Tibial nerve (tissue), 4 donors: ENCODE results near the gene GUCA1C. TPM values are rescaled to one million over a fixed set of nuclear protein-coding genes. Genes with fewer than 3 reads are reported as not detected.

Experiments used
- DNase-seq, 2 donors: peaks; one replicate each; pipeline ENCODE4 v3.0.0-alpha.2; 2019; ENCODE audit warnings: low spot score in 2 of 2
- H3K27ac ChIP-seq, 4 donors: fragments of 200-600 bp; sonication (generic) in 3 of 4; one replicate each; pipeline ENCODE4 v1.5.1; 2017 to 2019; ENCODE audit warnings: mild to moderate bottlenecking in 1 of 4
- H3K27me3 ChIP-seq, 2 donors: fragments of 200-600 bp; sonication (generic) in 1 of 2; one replicate each; pipeline versions ENCODE4 v1.5.1 to v1.6.0; 2017 to 2019
- H3K36me3 ChIP-seq, 3 donors: fragments of 200-600 bp; sonication (generic); one replicate each; pipeline ENCODE4 v1.5.1; 2018 to 2019
- H3K4me1 ChIP-seq, 4 donors: fragments of 200-600 bp; sonication (generic) in 3 of 4; one replicate each; pipeline ENCODE4 v1.5.1; 2017 to 2019
- H3K4me3 ChIP-seq, 4 donors: fragments of 200-600 bp; sonication (generic) in 3 of 4; one replicate each; pipeline ENCODE4 v1.5.1; 2017 to 2019; ENCODE audit warnings: mild to moderate bottlenecking in 1 of 4, moderate library complexity in 1 of 4
- H3K9me3 ChIP-seq, 4 donors: fragments of 200-600 bp; sonication (generic) in 3 of 4; one replicate each; pipeline ENCODE4 v1.5.1; 2017 to 2019
- CTCF ChIP-seq, 5 experiments: fragments of 200-600 bp in 3 of 5; fragments of 450-650 bp in 2 of 5; sonication (generic) in 3 of 5; IDR thresholded peaks; one replicate each; pipeline ENCODE4 v1.5.1; 2016 to 2019; ENCODE audit warnings: antibody characterized with exemption in 5 of 5, mild to moderate bottlenecking in 3 of 5, moderate library complexity in 2 of 5
- EP300 ChIP-seq, 2 donors: sonication (generic); formaldehyde crosslinking; IDR thresholded peaks; one replicate each; pipeline ENCODE4 v1.6.1; 2017; ENCODE audit warnings: antibody characterized with exemption in 2 of 2, mild to moderate bottlenecking in 1 of 2
- POLR2A ChIP-seq, 2 donors: fragments of 450-650 bp; IDR thresholded peaks; one replicate each; pipeline ENCODE4 v1.6.1; 2017; ENCODE audit warnings: antibody characterized with exemption in 2 of 2, mild to moderate bottlenecking in 2 of 2, moderate library complexity in 2 of 2
- WGBS, 2 donors: methylation state at CpG; one replicate each; pipeline ENCODE4 v1.1.5; 2018; 5-methylcytosine and 5-hydroxymethylcytosine counted together
- total RNA-seq, 4 donors: library from RNA; depleted of rRNA; stranded (reverse); fragments of >200 nt; gene quantifications; one replicate each; pipeline ENCODE4 v1.1.0, GENCODE V29; 2016

Gene GUCA1C
- not detected for total RNA-seq

DNA sequence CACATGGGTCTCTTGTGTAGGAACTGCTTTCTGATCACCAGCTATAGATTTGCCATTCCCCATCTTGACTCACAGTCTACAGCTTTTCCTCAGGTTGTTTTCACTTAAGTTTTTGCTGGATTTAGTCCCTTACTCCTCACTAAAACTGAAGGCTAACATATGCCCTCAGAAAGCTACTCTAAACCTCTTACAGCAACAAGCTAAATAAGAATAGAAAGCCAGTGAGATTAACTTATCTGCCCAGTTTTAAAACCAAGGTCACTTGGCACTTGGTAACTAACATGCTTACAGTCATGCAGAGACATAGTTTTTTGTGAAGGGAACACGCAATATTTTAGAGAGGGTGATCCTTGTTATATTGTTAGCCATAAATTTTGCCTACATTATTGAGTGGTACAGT is at the start of gene GUCA1C:
Gene GUCA1C (minus strand): TSS at position 180 of the 400 bp plus-strand sequence. CDS start 117 bp downstream, at position 63.
- TF ChIP-seq EP300 (IDR thresholded peaks at IDR 0.05): no peak
- TF ChIP-seq POLR2A (IDR thresholded peaks at IDR 0.05): no peak
- no peak for TF ChIP-seq CTCF (IDR thresholded peaks at IDR 0.05)
- Histone ChIP-seq H3K36me3 (no peaks in the 10 kb centered on the region), H3K9me3 (no peaks in the 10 kb centered on the region), H3K27me3 (no peaks in the 10 kb centered on the region), H3K4me1 (no peaks in the 10 kb centered on the region), H3K27ac (no peak within 1 kb of the TSS), H3K4me3 (no peak within 1 kb of the TSS)
- no peak for DNase-seq
- WGBS, 2 donors: 87 to 92% methylated on average over 1 of the region's 1 CpG

DNA sequence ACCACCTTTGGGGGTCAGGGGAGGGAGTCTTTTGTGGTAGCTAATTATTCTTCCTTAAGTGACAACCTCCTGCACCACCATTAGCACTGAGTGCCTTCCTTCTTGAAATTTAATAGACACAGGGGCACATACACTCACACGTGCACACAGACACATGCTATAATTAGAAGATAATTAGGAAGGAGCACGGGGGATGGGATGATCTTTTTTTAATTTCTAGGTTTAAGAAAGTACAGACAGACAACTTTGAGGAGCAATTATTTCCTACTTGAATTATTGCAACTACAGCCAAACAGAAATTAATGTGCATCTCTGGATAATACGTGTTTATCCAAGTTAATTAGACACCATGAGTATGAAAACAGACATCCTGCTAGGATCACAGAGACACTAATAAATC is 44.8 kb upstream of the GUCA1C start:
- H3K4me1 ChIP-seq: no peaks in the 10 kb centered on the region
- 35 to 40% methylated on average over 3 of the region's 3 CpGs for WGBS, 2 donors
- H3K4me3 ChIP-seq: no peak overlapping the region
- H3K9me3 ChIP-seq: no peaks in the 10 kb centered on the region
- no peak overlapping the region for H3K27ac ChIP-seq
- H3K27me3 ChIP-seq: no peaks in the 10 kb centered on the region
- no peak for DNase-seq
- TF ChIP-seq CTCF (IDR thresholded peaks at IDR 0.05) (no peak), POLR2A (IDR thresholded peaks at IDR 0.05) (no peak), EP300 (IDR thresholded peaks at IDR 0.05) (no peak)
- H3K36me3 ChIP-seq: no peaks in the 10 kb centered on the region

DNA sequence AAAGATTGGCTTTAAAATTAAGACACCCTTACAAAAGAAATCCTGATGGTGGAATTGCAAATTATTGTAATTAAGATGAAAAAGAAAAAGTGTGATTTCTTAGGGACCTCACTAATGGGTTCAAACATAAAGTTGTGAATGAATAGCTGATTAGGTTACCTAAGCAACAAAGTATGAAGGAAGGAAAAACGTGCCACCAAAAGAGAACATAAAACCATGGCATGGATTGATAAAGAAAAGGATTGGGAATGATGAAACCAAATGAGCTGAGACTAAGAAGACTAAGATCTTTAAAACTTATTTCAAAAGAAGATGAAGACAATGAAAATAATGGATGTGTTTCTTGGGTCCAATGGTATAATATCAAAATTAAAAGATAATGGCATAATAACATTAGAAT is 32.2 kb upstream of the GUCA1C start:
- Histone ChIP-seq H3K36me3 (no peaks in the 10 kb centered on the region), H3K27me3 (no peaks in the 10 kb centered on the region), H3K4me1 (no peaks in the 10 kb centered on the region), H3K27ac (no peak overlapping the region), H3K4me3 (no peak overlapping the region), H3K9me3 (no peaks in the 10 kb centered on the region)
- WGBS, 2 donors: 0% methylated on average over 1 of the region's 1 CpG
- TF ChIP-seq CTCF (IDR thresholded peaks at IDR 0.05) (no peak), EP300 (IDR thresholded peaks at IDR 0.05) (no peak), POLR2A (IDR thresholded peaks at IDR 0.05) (no peak)
- no peak for DNase-seq

DNA sequence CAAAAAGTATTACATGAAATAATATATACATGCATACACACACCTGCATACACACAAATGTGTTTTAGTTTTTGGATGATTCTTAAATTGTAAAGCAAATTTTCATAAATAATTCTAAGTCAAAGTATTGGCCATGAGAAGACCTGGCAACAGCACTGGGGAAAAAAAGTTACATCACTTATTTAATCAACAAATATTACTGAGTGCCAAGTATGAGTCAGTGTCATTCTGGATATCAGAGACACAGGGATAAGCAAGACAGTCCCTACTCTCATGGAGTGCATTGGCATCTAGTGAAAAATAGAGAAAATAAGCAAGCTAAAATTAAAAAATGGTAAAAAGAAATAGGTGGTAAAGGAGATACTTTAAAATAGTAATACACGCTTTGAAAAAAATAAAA is 29.4 kb upstream of the GUCA1C start:
- 95 to 100% methylated on average over 1 of the region's 1 CpG for WGBS, 2 donors
- Histone ChIP-seq H3K4me3 (no peak overlapping the region), H3K27ac (no peak overlapping the region), H3K27me3 (no peaks in the 10 kb centered on the region), H3K36me3 (no peaks in the 10 kb centered on the region), H3K9me3 (no peaks in the 10 kb centered on the region), H3K4me1 (no peaks in the 10 kb centered on the region)
- no peak for DNase-seq
- TF ChIP-seq CTCF (IDR thresholded peaks at IDR 0.05) (no peak), EP300 (IDR thresholded peaks at IDR 0.05) (no peak), POLR2A (IDR thresholded peaks at IDR 0.05) (no peak)

DNA sequence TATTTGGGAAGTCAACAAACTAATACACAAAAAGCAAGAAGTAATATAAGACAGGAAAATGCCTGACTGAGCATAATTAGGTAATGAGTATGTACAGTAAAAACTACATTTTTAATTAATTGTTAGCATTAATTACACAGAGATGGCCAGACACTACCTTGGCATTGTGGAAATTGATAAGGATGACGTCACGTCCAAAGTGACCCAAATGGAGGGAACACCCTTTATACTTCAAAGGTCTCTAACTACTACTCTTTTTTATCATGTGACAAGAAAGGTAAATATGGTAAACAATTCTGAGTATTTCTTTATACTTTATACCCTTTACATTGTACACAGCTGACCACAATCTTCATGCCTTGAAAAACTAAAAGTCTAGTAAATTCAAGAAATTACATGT is 22.4 kb upstream of the GUCA1C start:
- TF ChIP-seq CTCF (IDR thresholded peaks at IDR 0.05): no peak
- TF ChIP-seq POLR2A (IDR thresholded peaks at IDR 0.05): no peak
- no peak for TF ChIP-seq EP300 (IDR thresholded peaks at IDR 0.05)
- H3K4me1 ChIP-seq: no peaks in the 10 kb centered on the region
- 93 to 94% methylated on average over 2 of the region's 2 CpGs for WGBS, 2 donors
- no peak for DNase-seq
- H3K36me3 ChIP-seq: no peaks in the 10 kb centered on the region
- no peak overlapping the region for H3K4me3 ChIP-seq
- H3K27ac ChIP-seq: no peak overlapping the region
- H3K9me3 ChIP-seq: no peaks in the 10 kb centered on the region
- H3K27me3 ChIP-seq: no peaks in the 10 kb centered on the region
